B cell (primary cell): ENCODE measurements around the gene ATP6V1F. TPM values are rescaled to one million over a fixed set of nuclear protein-coding genes. Genes with fewer than 3 reads are reported as not detected.

ENCODE experiments used
- ATAC-seq: fragments of 200-7000 bp; cut with Tn5 transposase; one replicate; pipeline ENCODE4 v1.10.0; 2021; ENCODE audit warnings: low read depth, mild to moderate bottlenecking, moderate number of reproducible peaks, moderate library complexity
- CTCF ChIA-PET: fragments of 350-600 bp; sonication (Branson Sonifier 250); formaldehyde crosslinking; loops from one replicate; lab custom pipeline; 2021; ENCODE audit warnings: antibody characterized with exemption, inconsistent platforms; lab: Charles Lee
- POLR2A ChIA-PET: fragments of 350-600 bp; sonication (Branson Sonifier 250); formaldehyde crosslinking; loops from one replicate; lab custom pipeline; 2021; ENCODE audit warnings: antibody characterized with exemption; lab: Charles Lee
- DNase-seq: peaks from one replicate; pipeline ENCODE4 v3.0.0; 2013
- H2AFZ ChIP-seq: 2 replicates; pipeline ENCODE4 v1.6.1; 2012; ENCODE audit warnings: mild to moderate bottlenecking, low read depth, low read length; ENCODE audit not compliant: insufficient read depth, poor library complexity, severe bottlenecking
- H3K27ac ChIP-seq, 2 donors: 1 replicate in 1 of 2; 2 replicates in 1 of 2; pipeline ENCODE4 v1.5.1; 2012 to 2013; ENCODE audit warnings: low read length in 2 of 2, mild to moderate bottlenecking in 2 of 2, moderate library complexity in 1 of 2
- H3K27me3 ChIP-seq, 4 experiments: fragments of 200-600 bp in 1 of 4; sonication (generic) in 1 of 4; replicated peaks in 1 of 4; 1 replicate in 2 of 4; 2 replicates in 2 of 4; pipeline versions ENCODE4 v1.6.1 to v1.7.0; 2013 to 2016; ENCODE audit warnings: low read length in 3 of 4, mild to moderate bottlenecking in 2 of 4, mixed read lengths in 1 of 4, moderate library complexity in 1 of 4; ENCODE audit not compliant: insufficient read depth in 4 of 4, control insufficient read depth in 3 of 4; ENCODE audit errors: control extremely low read depth in 1 of 4
- H3K36me3 ChIP-seq, 2 experiments: replicated peaks in 1 of 2; 1 replicate in 1 of 2; 2 replicates in 1 of 2; pipeline versions ENCODE4 v1.6.1 to v1.7.1; 2013; ENCODE audit warnings: low read length in 1 of 2; ENCODE audit not compliant: insufficient read depth in 2 of 2, control insufficient read depth in 1 of 2; ENCODE audit errors: control extremely low read depth in 1 of 2, extremely low read depth in 1 of 2
- H3K4me1 ChIP-seq, 2 donors: fragments of 200-600 bp in 1 of 2; sonication (generic) in 1 of 2; 1 replicate in 1 of 2; 2 replicates in 1 of 2; pipeline versions ENCODE4 v1.5.1 to v1.6.1; 2013 to 2017; ENCODE audit warnings: low read length in 2 of 2; ENCODE audit not compliant: control insufficient read depth in 2 of 2, insufficient read depth in 2 of 2
- H3K4me2 ChIP-seq: replicated peaks from 2 replicates; pipeline ENCODE3; 2012; ENCODE audit warnings: mild to moderate bottlenecking, low read depth, low read length; ENCODE audit not compliant: poor library complexity, severe bottlenecking
- H3K4me3 ChIP-seq, 5 experiments: fragments of 200-600 bp in 1 of 5; sonication (generic) in 1 of 5; 1 replicate in 3 of 5; 2 replicates in 2 of 5; pipeline versions ENCODE4 v1.5.1 to v1.7.0; 2011 to 2016; ENCODE audit warnings: low read length in 4 of 5, mild to moderate bottlenecking in 4 of 5, low read depth in 2 of 5, control low read depth in 1 of 5, moderate library complexity in 1 of 5; ENCODE audit not compliant: insufficient read depth in 1 of 5; ENCODE audit errors: control extremely low read depth in 1 of 5, extremely low read depth in 1 of 5
- H3K79me2 ChIP-seq: fragments of 200-600 bp; sonication (generic); one replicate; pipeline ENCODE4 v1.6.0; 2016; ENCODE audit warnings: low read length; ENCODE audit not compliant: control insufficient read depth, insufficient read depth
- H3K9ac ChIP-seq: fragments of 200-600 bp; sonication (generic); 2 replicates; pipeline ENCODE4 v1.6.1; 2017; ENCODE audit warnings: mild to moderate bottlenecking, low read length, moderate library complexity
- H3K9me3 ChIP-seq, 3 donors: one replicate each; pipeline versions ENCODE4 v1.6.1 to v1.7.1; 2013; ENCODE audit warnings: low read length in 2 of 3; ENCODE audit not compliant: control insufficient read depth in 2 of 3, insufficient read depth in 1 of 3; ENCODE audit errors: control extremely low read depth in 1 of 3
- H4K20me1 ChIP-seq: 2 replicates; pipeline ENCODE4 v1.6.0; 2012; ENCODE audit warnings: mild to moderate bottlenecking, low read length; ENCODE audit not compliant: insufficient read depth, control insufficient read depth, poor library complexity, severe bottlenecking
- H3K27ac Mint-ChIP-seq: one replicate; pipeline ENCODE4 v1.8.0; 2021; ENCODE audit warnings: mixed read lengths
- H3K27me3 Mint-ChIP-seq: one replicate; pipeline ENCODE4 v1.8.0; 2021; ENCODE audit warnings: mixed read lengths
- H3K4me1 Mint-ChIP-seq: one replicate; pipeline ENCODE4 v1.8.0; 2021; ENCODE audit warnings: mixed read lengths
- H3K4me3 Mint-ChIP-seq: one replicate; pipeline ENCODE4 v1.8.0; 2021; ENCODE audit warnings: mixed read lengths
- H3K9me3 Mint-ChIP-seq: one replicate; pipeline ENCODE4 v1.8.0; 2022; ENCODE audit warnings: mixed read lengths; ENCODE audit not compliant: insufficient read depth
- EZH2 ChIP-seq: IDR thresholded peaks from 2 replicates; pipeline ENCODE4 v1.6.1; 2012; ENCODE audit warnings: borderline replicate concordance, low read depth, mild to moderate bottlenecking, moderate library complexity, low read length; ENCODE audit not compliant: insufficient read depth, poor library complexity, severe bottlenecking
- WGBS: methylation state at CpG from one replicate; pipeline ENCODE4 v1.1.5; 2013; ENCODE audit warnings: missing lambda C conversion rate; ENCODE audit not compliant: insufficient coverage; 5-methylcytosine and 5-hydroxymethylcytosine counted together
- intact Hi-C: fragments of 100-400 bp; cut with micrococcal nuclease; formaldehyde crosslinking; loops from one replicate; pipeline ENCODE4 v1.10.0; 2022
- polyA plus RNA-seq: library from polyadenylated mRNA; depleted of rRNA; stranded (reverse); fragments of >200 nt; gene quantifications from 2 replicates; pipeline ENCODE4 v1.2.3, GENCODE V29; 2012
- total RNA-seq, 2 donors: library from RNA; stranded (reverse); fragments of 120-200 nt in 1 of 2; gene quantifications; 1 replicate in 1 of 2; 2 replicates in 1 of 2; pipeline versions ENCODE4 v1.2.3 to v1.2.4, GENCODE V29; 2013 to 2022
- TF ChIP-seq, protein P1 (sequence below): fragments of 200-600 bp; IDR thresholded peaks from one replicate; pipeline ENCODE4 v1.8.0; 2022; ENCODE audit warnings: antibody characterized with exemption, mild to moderate bottlenecking

ATP6V1F gene
- total and polyA plus RNA-seq, 2 donors (not counting 1 experiment from before 2014, with no cell fraction given): 81.7 to 198 TPM

DNA sequence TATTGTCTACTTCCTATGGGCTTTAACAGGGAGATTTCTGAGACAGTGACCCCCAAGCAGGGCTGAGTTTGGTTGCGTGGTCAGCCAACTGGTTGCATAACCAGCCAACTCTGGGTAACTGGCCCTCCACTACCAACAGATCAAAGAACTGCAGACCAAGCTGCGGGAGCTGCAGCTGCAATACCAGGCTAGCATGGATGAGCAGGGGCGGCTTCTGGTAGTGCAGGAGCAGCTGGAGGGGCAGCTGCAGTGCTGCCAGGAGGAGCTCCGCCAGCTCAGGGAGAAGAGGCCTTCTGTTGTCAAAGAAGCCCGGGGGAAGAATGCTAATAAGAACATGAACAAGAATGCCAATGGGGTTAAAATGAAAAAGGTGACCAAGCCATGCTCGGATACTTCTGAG, 48.2 kb upstream of the ATP6V1F start:
- ChIA-PET CTCF (no interaction called here), POLR2A (no interaction called here)
- no peak overlapping the region for H3K4me3 Mint-ChIP-seq
- H3K27me3 Mint-ChIP-seq: no peaks in the 10 kb centered on the region
- H3K36me3 ChIP-seq: no peaks in the 10 kb centered on the region
- no peaks in the 10 kb centered on the region for H3K9me3 Mint-ChIP-seq
- no peaks in the 10 kb centered on the region for H3K79me2 ChIP-seq
- H3K4me1 ChIP-seq: no peaks in the 10 kb centered on the region
- intact Hi-C loops: no loop called here
- peaks cover 0 to 4% (median 0%) of the 10 kb centered on the region in 4 experiments for H3K27me3 ChIP-seq
- no peak overlapping the region for H3K4me2 ChIP-seq
- H3K27ac ChIP-seq: no peak overlapping the region
- H3K27ac Mint-ChIP-seq: no peak overlapping the region
- no peak overlapping the region for H2AFZ ChIP-seq
- TF ChIP-seq, protein P1, sequence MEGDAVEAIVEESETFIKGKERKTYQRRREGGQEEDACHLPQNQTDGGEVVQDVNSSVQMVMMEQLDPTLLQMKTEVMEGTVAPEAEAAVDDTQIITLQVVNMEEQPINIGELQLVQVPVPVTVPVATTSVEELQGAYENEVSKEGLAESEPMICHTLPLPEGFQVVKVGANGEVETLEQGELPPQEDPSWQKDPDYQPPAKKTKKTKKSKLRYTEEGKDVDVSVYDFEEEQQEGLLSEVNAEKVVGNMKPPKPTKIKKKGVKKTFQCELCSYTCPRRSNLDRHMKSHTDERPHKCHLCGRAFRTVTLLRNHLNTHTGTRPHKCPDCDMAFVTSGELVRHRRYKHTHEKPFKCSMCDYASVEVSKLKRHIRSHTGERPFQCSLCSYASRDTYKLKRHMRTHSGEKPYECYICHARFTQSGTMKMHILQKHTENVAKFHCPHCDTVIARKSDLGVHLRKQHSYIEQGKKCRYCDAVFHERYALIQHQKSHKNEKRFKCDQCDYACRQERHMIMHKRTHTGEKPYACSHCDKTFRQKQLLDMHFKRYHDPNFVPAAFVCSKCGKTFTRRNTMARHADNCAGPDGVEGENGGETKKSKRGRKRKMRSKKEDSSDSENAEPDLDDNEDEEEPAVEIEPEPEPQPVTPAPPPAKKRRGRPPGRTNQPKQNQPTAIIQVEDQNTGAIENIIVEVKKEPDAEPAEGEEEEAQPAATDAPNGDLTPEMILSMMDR: no peak
- no peak for TF ChIP-seq EZH2
- no peaks in the 10 kb centered on the region for H3K9me3 ChIP-seq
- 98% methylated on average over 6 of the region's 6 CpGs for WGBS
- H3K4me3 ChIP-seq: no peak overlapping the region
- no peak overlapping the region for H3K9ac ChIP-seq
- ATAC-seq: no peak
- no peaks in the 10 kb centered on the region for H3K4me1 Mint-ChIP-seq
- no peaks in the 10 kb centered on the region for H4K20me1 ChIP-seq
- DNase-seq: no peak

- H3K27me3 ChIP-seq: peaks cover 0 to 4% (median 0%) of the 10 kb centered on the region in 4 experiments
- no peak overlapping the region for H3K4me3 ChIP-seq
- H2AFZ ChIP-seq: no peak overlapping the region
- H4K20me1 ChIP-seq: no peaks in the 10 kb centered on the region
- ATAC-seq (no peak), DNase-seq (no peak)
- no peak overlapping the region for H3K27ac ChIP-seq
- intact Hi-C loops: no loop called here
- no peaks in the 10 kb centered on the region for H3K9me3 ChIP-seq
- no peak overlapping the region for H3K4me2 ChIP-seq
- no peaks in the 10 kb centered on the region for H3K79me2 ChIP-seq
- H3K4me1 Mint-ChIP-seq: no peaks in the 10 kb centered on the region
- WGBS: 100% methylated on average over 2 of the region's 7 CpGs
- H3K36me3 ChIP-seq: no peaks in the 10 kb centered on the region
- TF ChIP-seq EZH2: no peak
- TF ChIP-seq, protein P1: no peak
- no peaks in the 10 kb centered on the region for H3K4me1 ChIP-seq
- H3K27me3 Mint-ChIP-seq: no peaks in the 10 kb centered on the region
- H3K9ac ChIP-seq: no peak overlapping the region
- H3K9me3 Mint-ChIP-seq: no peaks in the 10 kb centered on the region
- H3K4me3 Mint-ChIP-seq: no peak overlapping the region
- H3K27ac Mint-ChIP-seq: no peak overlapping the region
- ChIA-PET CTCF (no interaction called here), POLR2A (no interaction called here)
Measured at GRCh38 chr7:128815289-128815942, 47.2 kb upstream of the ATP6V1F start.
